H1 (cell line): Measurements from ENCODE around the gene NFKBIE. TPM values are rescaled to one million over a fixed set of nuclear protein-coding genes. Genes with fewer than 3 reads are reported as not detected.

Experiments used
- KDM4A ChIP-seq: IDR thresholded peaks from one replicate; pipeline ENCODE4 v1.7.1; 2012; ENCODE audit warnings: low read depth, mild to moderate bottlenecking, moderate library complexity, low read length, inconsistent platforms; ENCODE audit not compliant: severe bottlenecking
- SIN3A ChIP-seq, 2 experiments: IDR thresholded peaks in 1 of 2; conservative IDR thresholded peaks in 1 of 2; 2 replicates each; pipeline ENCODE4 v1.6.1; 2011 to 2012; ENCODE audit warnings: low read length in 2 of 2, improper control_type of control experiment in 1 of 2, low read depth in 1 of 2, mild to moderate bottlenecking in 1 of 2
- SIRT6 ChIP-seq: IDR thresholded peaks from one replicate; pipeline ENCODE4 v1.7.1; 2012; ENCODE audit warnings: low read length, inconsistent platforms
- SIX5 ChIP-seq: IDR thresholded peaks from 2 replicates; pipeline ENCODE4 v1.6.1; 2011; ENCODE audit warnings: mild to moderate bottlenecking, low read depth, low read length
- SP1 ChIP-seq: IDR thresholded peaks from 2 replicates; pipeline ENCODE4 v1.6.1; 2011; ENCODE audit warnings: low read depth, low read length
- USF2 ChIP-seq: IDR thresholded peaks from 2 replicates; pipeline ENCODE4 v1.6.1; 2011; ENCODE audit warnings: low read length, improper control_type of control experiment
- polyA plus RNA-seq, 7 experiments: library from polyadenylated mRNA; depleted of rRNA in 3 of 7; stranded (reverse) in 5 of 7; unstranded in 2 of 7; fragments of >200 nt in 5 of 7; fragments of 200-250 nt in 2 of 7; gene quantifications; 1 replicate in 5 of 7; 2 replicates in 1 of 7; 4 replicates in 1 of 7; pipeline versions ENCODE4 v1.2.1 to v1.2.3, GENCODE V29; 2011 to 2013; ENCODE audit warnings: missing spikeins in 2 of 7, mixed read lengths in 2 of 7
- total RNA-seq: library from RNA; stranded (reverse); fragmentation: NEBNext Ultra II Directional; extraction: Animal tissue kit (Norgen Biotek cat#: 25700); gene quantifications from 2 replicates; pipeline ENCODE4 v1.2.1, GENCODE V29; 2021
- TF ChIP-seq, protein P1 (sequence below), 3 experiments: IDR thresholded peaks; 1 replicate in 2 of 3; 2 replicates in 1 of 3; pipeline versions ENCODE4 v1.5.1 to v1.6.1; 2011; ENCODE audit warnings: low read length in 3 of 3, mild to moderate bottlenecking in 3 of 3, inconsistent platforms in 2 of 3, low read depth in 1 of 3, moderate library complexity in 1 of 3; ENCODE audit not compliant: insufficient read depth in 1 of 3; ENCODE audit errors: control extremely low read depth in 1 of 3

NFKBIE gene
- total and polyA plus RNA-seq, 2 of the 8 experiments (the other 6 are each of a cell fraction or from before 2014, with no cell fraction given) = 13.5 to 19.2 TPM

GRCh38 chr6:44237813-44238433, 27.4 kb downstream of the NFKBIE start (continued):
- TF ChIP-seq, protein P1, sequence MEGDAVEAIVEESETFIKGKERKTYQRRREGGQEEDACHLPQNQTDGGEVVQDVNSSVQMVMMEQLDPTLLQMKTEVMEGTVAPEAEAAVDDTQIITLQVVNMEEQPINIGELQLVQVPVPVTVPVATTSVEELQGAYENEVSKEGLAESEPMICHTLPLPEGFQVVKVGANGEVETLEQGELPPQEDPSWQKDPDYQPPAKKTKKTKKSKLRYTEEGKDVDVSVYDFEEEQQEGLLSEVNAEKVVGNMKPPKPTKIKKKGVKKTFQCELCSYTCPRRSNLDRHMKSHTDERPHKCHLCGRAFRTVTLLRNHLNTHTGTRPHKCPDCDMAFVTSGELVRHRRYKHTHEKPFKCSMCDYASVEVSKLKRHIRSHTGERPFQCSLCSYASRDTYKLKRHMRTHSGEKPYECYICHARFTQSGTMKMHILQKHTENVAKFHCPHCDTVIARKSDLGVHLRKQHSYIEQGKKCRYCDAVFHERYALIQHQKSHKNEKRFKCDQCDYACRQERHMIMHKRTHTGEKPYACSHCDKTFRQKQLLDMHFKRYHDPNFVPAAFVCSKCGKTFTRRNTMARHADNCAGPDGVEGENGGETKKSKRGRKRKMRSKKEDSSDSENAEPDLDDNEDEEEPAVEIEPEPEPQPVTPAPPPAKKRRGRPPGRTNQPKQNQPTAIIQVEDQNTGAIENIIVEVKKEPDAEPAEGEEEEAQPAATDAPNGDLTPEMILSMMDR (IDR thresholded peaks at IDR 0.05; ENCODE audit: control extremely low read depth in 1 of 3, insufficient read depth in 1 of 3, low read depth in 1 of 3, low read length in 3 of 3) = peak in 2 of 3 experiments; percentile 88 to 93; a peak in 3 of 4 replicates
- TF ChIP-seq SIRT6 = no peak
- no peak for TF ChIP-seq SIX5
- no peak; the same call in 1 of the 2 replicates for TF ChIP-seq USF2
- TF ChIP-seq KDM4A = peak; percentile 34
- TF ChIP-seq SP1 = no peak
- peak in 1 of 2 experiments; percentile 48; a peak in 1 of 4 replicates for TF ChIP-seq SIN3A (conservative IDR thresholded peaks at IDR 0.05 in 1 of 2, IDR thresholded peaks at IDR 0.05 in 1 of 2; ENCODE audit: low read depth in 1 of 2, low read length in 2 of 2)
